ENCODE measurements around the gene ASXL2.

DNA sequence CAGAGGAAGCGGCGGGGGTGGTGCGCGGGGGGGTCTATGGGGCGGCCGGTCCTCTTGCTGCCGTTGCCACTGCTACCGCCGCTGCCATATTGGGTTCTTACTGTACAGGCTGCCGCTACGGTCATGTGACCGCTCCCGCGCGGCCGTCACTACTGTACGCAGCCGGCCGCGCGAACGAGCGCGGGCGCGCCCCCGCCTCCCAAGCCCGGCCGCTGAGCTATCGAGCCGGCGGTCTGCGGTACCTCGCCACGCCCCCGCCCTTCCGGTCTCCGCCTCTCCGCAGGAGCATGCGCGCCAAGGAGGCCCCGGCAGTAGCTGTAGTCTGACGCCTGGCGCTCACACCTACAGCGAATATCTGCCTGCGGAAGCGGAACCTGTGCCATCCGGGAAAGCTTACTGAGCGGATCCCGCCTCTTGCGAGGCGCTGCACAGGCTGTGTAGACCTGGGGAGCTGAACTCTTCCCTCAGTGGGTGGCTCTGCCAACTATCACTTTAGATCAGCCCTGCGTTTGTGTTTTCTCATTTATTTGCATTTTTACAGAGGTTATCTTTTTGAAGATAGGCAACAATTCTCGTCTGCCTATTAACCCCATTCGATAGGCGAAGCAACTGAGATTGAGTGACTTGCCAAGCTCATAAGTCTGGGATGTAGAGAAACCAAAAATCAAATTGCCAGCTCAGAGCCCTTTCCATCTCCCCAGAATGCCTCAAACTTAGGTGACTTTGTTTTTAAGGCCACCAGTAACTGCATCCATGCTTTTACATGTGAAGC lies at the start of gene ASXL2:
- peak in 3 of 6 experiments; percentile 22 to 32 (median 30) for TF ChIP-seq CTCF (IDR thresholded peaks at IDR 0.05)
- peak in 2 of 4 donors; percentile 72 to 82 for TF ChIP-seq POLR2A (IDR thresholded peaks at IDR 0.05)
- peak in 1 of 4 donors; percentile 48 for TF ChIP-seq EP300 (IDR thresholded peaks at IDR 0.05)

All from upper lobe of left lung (tissue), 4 donors.